ENCODE measurements around the gene PPFIA1. TPM values are rescaled to one million over a fixed set of nuclear protein-coding genes. Genes with fewer than 3 reads are reported as not detected.
A peak's percentile ranks its signal among the peaks of the same experiment; 100 is the strongest.

PPFIA1 gene
- total RNA-seq, 1 experiment from 2014 or later = 86.8 TPM

DNA sequence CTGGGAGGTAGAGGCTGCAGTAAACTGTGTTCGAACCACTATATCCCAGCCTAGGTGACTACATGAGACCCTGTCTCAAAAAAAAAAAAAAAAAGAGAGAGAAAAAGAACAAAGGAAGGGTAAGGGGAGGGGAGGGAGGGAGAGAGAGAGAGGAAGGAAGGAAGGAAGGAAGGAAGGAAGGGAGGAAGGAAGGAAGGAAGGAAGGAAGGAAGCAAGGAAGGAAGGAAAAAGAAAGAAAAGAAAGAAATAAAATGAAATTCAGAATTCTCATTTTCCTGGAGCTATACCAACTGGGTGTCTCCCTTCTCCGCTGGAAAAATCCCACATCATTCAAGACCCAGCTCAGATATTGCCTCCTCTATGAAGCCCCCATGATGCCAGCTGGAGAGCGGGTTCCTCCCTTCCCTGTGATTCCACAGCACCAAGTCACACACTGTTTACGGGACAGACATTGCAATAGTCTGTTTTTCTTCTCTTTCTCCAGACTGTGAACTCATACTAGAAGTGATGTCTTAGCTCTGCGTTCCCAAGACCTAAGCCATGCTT, 3.0 kb upstream of the PPFIA1 start:
- BruUV-seq (replicated peaks) = no TSS peak
- no peak overlapping the region for H2AFZ ChIP-seq
- CTCF ChIA-PET = no interaction called here
- H3K27me3 ChIP-seq (ENCODE audit: insufficient read depth, low read depth) = no peaks in the 10 kb centered on the region
- H3K4me3 ChIP-seq = no peak overlapping the region
- no peak overlapping the region for H3K27ac ChIP-seq
- intact Hi-C loops (cut with micrococcal nuclease; ENCODE audit: unreplicated experiment) = no loop called here
- TF ChIP-seq, protein P1, sequence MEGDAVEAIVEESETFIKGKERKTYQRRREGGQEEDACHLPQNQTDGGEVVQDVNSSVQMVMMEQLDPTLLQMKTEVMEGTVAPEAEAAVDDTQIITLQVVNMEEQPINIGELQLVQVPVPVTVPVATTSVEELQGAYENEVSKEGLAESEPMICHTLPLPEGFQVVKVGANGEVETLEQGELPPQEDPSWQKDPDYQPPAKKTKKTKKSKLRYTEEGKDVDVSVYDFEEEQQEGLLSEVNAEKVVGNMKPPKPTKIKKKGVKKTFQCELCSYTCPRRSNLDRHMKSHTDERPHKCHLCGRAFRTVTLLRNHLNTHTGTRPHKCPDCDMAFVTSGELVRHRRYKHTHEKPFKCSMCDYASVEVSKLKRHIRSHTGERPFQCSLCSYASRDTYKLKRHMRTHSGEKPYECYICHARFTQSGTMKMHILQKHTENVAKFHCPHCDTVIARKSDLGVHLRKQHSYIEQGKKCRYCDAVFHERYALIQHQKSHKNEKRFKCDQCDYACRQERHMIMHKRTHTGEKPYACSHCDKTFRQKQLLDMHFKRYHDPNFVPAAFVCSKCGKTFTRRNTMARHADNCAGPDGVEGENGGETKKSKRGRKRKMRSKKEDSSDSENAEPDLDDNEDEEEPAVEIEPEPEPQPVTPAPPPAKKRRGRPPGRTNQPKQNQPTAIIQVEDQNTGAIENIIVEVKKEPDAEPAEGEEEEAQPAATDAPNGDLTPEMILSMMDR (conservative IDR thresholded peaks at IDR 0.05) = no peak
- TF ChIP-seq EZH2 (IDR thresholded peaks at IDR 0.05; ENCODE audit: low read depth) = no peak
- H4K20me1 ChIP-seq (ENCODE audit: insufficient read depth) = peaks cover 6% of the 10 kb centered on the region; the same call in 1 of the 2 replicates
- H3K4me1 ChIP-seq (replicated peaks; ENCODE audit: insufficient read depth) = peaks cover 16% of the 10 kb centered on the region
- POLR2A ChIA-PET (ENCODE audit: unreplicated experiment) = interaction anchor here (0.6 kb wide), 1 partner anchor 59 kb away, joined by 5 read pairs; no protein-coding TSS in a partner anchor
- peaks cover 27% of the 10 kb centered on the region for H3F3A ChIP-seq (ENCODE audit: insufficient read depth, low read depth)
- peaks cover 32% of the 10 kb centered on the region for H3K79me2 ChIP-seq (ENCODE audit: low read depth)
- H3K9me2 ChIP-seq (ENCODE audit: insufficient read depth) = no peaks in the 10 kb centered on the region
- H3K4me2 ChIP-seq = no peak overlapping the region
- no peak for DNase-seq
- H3K36me3 ChIP-seq (ENCODE audit: low read depth) = peaks cover 8% of the 10 kb centered on the region; the same call in 1 of the 2 replicates
- H3K9me3 ChIP-seq (ENCODE audit: insufficient read depth, low read depth) = no peaks in the 10 kb centered on the region

DNA sequence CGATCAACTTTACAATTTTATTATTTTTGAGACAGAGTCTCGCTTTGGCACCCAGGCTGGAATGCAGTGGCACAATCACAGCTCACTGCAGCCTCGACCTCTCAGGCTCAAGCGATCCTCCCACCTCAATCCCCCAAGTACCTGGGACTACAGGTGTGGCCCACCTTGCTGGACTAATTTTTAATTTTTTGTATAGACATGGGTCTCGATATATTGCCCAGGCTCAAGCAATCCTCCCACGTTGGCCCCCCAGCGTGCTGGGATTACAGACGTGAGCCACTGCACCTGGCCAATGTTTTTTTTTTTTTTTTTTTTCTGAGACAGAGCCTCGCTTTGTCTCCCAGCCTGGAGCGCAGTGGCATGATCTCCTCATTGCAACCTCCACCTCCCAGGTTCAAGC, 2.0 kb upstream of the PPFIA1 start:
- TF ChIP-seq, protein P1 (conservative IDR thresholded peaks at IDR 0.05) = no peak
- no peak for TF ChIP-seq EZH2 (IDR thresholded peaks at IDR 0.05; ENCODE audit: low read depth)
- peaks cover 21% of the 10 kb centered on the region for H3F3A ChIP-seq (ENCODE audit: insufficient read depth, low read depth)
- H3K4me2 ChIP-seq = peak overlapping the region; percentile 88
- H3K9me3 ChIP-seq (ENCODE audit: insufficient read depth, low read depth) = no peaks in the 10 kb centered on the region
- no peak for DNase-seq
- peaks cover 42% of the 10 kb centered on the region for H3K79me2 ChIP-seq (ENCODE audit: low read depth)
- POLR2A ChIA-PET (ENCODE audit: unreplicated experiment) = no interaction called here
- H3K9me2 ChIP-seq (ENCODE audit: insufficient read depth) = no peaks in the 10 kb centered on the region
- peaks cover 25% of the 10 kb centered on the region for H3K4me1 ChIP-seq (replicated peaks; ENCODE audit: insufficient read depth)
- intact Hi-C loops (cut with micrococcal nuclease; ENCODE audit: unreplicated experiment) = no loop called here
- peaks cover 18% of the 10 kb centered on the region for H3K36me3 ChIP-seq (ENCODE audit: low read depth)
- no peaks in the 10 kb centered on the region for H3K27me3 ChIP-seq (ENCODE audit: insufficient read depth, low read depth)
- CTCF ChIA-PET = interaction anchor here (0.6 to 0.7 kb wide), 2 partner anchors 64 to 467 kb away, joined by 5 to 11 read pairs; no protein-coding TSS in a partner anchor
- no peak overlapping the region for H3K4me3 ChIP-seq
- no peak overlapping the region for H3K27ac ChIP-seq
- H2AFZ ChIP-seq = no peak overlapping the region
- no TSS peak for BruUV-seq (replicated peaks)
- H4K20me1 ChIP-seq (ENCODE audit: insufficient read depth) = peaks cover 17% of the 10 kb centered on the region; the same call in 1 of the 2 replicates

DNA sequence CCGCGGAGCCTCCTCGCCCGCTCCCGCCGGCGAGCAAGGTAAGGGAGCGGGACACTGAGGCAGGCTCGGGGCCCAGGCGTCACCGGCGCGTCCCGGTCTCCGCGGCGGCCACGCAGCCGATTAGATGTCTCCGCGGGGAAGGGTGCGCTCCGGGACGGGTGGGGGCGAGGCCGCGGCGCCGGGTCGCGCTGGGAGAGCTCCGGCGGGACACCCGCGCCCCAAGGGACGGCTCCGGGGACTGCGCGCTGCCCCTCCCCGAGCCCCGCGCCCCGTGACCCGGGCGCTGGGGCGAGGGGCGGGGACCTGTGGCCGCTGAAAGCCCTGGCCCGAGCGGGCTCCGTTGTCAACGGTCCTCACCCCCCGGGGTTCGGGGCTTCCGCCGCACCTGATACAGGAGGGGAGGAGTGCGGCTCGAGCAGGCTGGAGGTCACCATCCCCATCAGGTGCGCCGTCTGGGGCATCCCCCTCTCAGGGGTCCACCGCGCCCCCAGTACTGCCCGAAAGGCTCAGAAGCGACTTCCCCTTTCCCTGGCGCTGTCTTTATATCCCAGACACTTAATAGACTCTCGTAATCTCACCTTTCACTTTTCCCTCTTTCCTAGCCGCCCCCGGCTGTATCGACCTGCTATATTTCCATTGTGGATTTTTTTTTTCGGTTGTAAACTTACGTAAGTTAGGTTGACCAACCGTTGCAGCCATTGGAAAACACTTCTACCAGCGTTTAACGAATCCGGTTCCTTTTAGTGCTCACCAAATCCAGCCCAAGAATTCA, 573 bp downstream of the PPFIA1 start:
- peaks cover 18% of the 10 kb centered on the region for H3F3A ChIP-seq (ENCODE audit: insufficient read depth, low read depth)
- intact Hi-C loops (cut with micrococcal nuclease; ENCODE audit: unreplicated experiment) = loop anchor here (1.0 to 2.0 kb wide), 3 partner anchors 36 to 68 kb away; partner anchors contain the start of gene FADD
- POLR2A ChIA-PET (ENCODE audit: unreplicated experiment) = interaction anchor here (0.5 to 0.8 kb wide), 5 partner anchors 28 to 1149 kb away, joined by 3 to 11 read pairs (median 5); no protein-coding TSS in a partner anchor
- H3K9me2 ChIP-seq (ENCODE audit: insufficient read depth) = no peaks in the 10 kb centered on the region
- peaks cover 25% of the 10 kb centered on the region; the same call in 1 of the 2 replicates for H4K20me1 ChIP-seq (ENCODE audit: insufficient read depth)
- TF ChIP-seq EZH2 (IDR thresholded peaks at IDR 0.05; ENCODE audit: low read depth) = no peak
- TF ChIP-seq, protein P1 (conservative IDR thresholded peaks at IDR 0.05) = no peak; the same call in 1 of the 2 replicates
- H3K27ac ChIP-seq = peak overlapping the region; percentile 9
- peaks cover 25% of the 10 kb centered on the region for H3K4me1 ChIP-seq (replicated peaks; ENCODE audit: insufficient read depth)
- BruUV-seq (replicated peaks) = no TSS peak
- H3K9me3 ChIP-seq (ENCODE audit: insufficient read depth, low read depth) = no peaks in the 10 kb centered on the region
- DNase-seq = peak; percentile 53 to 56
- H3K79me2 ChIP-seq (ENCODE audit: low read depth) = peaks cover 66% of the 10 kb centered on the region
- peaks cover 36% of the 10 kb centered on the region for H3K36me3 ChIP-seq (ENCODE audit: low read depth)
- no peaks in the 10 kb centered on the region for H3K27me3 ChIP-seq (ENCODE audit: insufficient read depth, low read depth)
- peak overlapping the region; percentile 85 for H3K4me2 ChIP-seq
- H3K4me3 ChIP-seq = peak overlapping the region; percentile 85
- CTCF ChIA-PET = no interaction called here
- peak overlapping the region; percentile 75 for H2AFZ ChIP-seq
